Measurements from ENCODE around the gene DCAF17. TPM values are rescaled to one million over a fixed set of nuclear protein-coding genes. Genes with fewer than 3 reads are reported as not detected.
"Not testable (repeated sequence)": the region's sequence is repeated elsewhere in the genome, so short reads cannot be mapped to it uniquely, and the experiment has no call there.

DCAF17 gene
- total and polyA plus RNA-seq, 12 donors: 2.0 to 10.5 (median 7.4) TPM

DNA sequence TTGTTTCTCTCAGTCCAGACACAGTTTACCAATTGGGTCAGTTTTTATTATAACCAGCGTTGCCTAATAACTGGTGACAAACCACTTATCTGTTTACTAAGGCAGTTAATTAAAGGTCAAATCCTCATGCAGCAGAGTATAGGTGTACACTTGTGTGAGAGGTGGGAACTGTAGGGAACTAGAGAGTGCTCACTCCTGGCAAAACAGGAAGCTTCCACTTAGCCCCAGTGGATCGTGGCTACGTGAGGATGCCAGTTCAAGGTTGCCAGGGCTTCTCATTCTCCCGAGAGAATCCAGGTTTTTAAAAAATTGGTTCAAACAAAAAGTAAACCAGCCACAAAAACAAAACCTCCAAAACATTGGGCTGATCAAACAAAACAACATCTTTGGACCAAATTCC is 96.4 kb downstream of the DCAF17 start:
- H3K27ac ChIP-seq: peak overlapping the region in 2 of 10 donors; percentile 24 to 38

DNA sequence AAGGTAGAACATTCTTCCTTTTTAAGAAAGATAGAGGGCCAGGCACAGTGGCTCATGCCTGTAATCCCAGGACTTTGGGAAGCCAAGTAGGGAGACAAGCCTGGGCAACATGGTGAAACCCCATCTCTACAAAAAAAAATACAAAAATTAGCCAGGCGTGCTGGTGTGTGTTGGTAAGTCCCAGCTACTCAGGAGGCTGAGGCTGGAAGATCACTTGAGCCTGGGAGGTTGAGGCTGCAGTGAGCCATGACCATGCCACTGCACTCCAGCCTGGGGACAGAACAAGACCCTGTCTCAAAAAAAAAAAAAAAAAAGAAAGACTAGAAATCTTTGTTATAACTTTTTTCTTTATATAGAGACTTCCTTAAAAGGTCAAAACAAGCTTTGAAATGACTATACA is 96.8 kb downstream of the DCAF17 start:
- H3K36me3 ChIP-seq; DNase-seq; H3K4me3 ChIP-seq; H3K27me3 ChIP-seq; intact Hi-C loops (cut with DNase I); ATAC-seq; H3K9me3 ChIP-seq: not testable (repeated sequence)
- 83 to 85% methylated on average over 1 of the region's 1 CpG for WGBS, 2 donors
- H3K4me1 ChIP-seq: peaks cover 0 to 25% (median 22%) of the 10 kb centered on the region in 9 donors
- peak overlapping the region in 3 of 10 donors; percentile 24 to 38 (median 34) for H3K27ac ChIP-seq

More for the DNA sequence above, 96.4 kb downstream of the DCAF17 start:
- Histone ChIP-seq H3K36me3 (peaks cover 0 to 10% (median 0%) of the 10 kb centered on the region in 9 donors), H3K27me3 (no peaks in the 10 kb centered on the region), H3K4me1 (peaks cover 0 to 27% (median 24%) of the 10 kb centered on the region in 9 donors), H3K9me3 (peaks cover 0 to 5% (median 0%) of the 10 kb centered on the region in 11 donors), H3K4me3 (no peak overlapping the region)
- ATAC-seq: peak in 1 of 8 donors; percentile 47
- no peak for DNase-seq
- TF ChIP-seq, protein P1, sequence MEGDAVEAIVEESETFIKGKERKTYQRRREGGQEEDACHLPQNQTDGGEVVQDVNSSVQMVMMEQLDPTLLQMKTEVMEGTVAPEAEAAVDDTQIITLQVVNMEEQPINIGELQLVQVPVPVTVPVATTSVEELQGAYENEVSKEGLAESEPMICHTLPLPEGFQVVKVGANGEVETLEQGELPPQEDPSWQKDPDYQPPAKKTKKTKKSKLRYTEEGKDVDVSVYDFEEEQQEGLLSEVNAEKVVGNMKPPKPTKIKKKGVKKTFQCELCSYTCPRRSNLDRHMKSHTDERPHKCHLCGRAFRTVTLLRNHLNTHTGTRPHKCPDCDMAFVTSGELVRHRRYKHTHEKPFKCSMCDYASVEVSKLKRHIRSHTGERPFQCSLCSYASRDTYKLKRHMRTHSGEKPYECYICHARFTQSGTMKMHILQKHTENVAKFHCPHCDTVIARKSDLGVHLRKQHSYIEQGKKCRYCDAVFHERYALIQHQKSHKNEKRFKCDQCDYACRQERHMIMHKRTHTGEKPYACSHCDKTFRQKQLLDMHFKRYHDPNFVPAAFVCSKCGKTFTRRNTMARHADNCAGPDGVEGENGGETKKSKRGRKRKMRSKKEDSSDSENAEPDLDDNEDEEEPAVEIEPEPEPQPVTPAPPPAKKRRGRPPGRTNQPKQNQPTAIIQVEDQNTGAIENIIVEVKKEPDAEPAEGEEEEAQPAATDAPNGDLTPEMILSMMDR (IDR thresholded peaks at IDR 0.05): no peak
- intact Hi-C loops (cut with DNase I): no loop called here
- WGBS, 2 donors: 79 to 87% methylated on average over 4 of the region's 4 CpGs

- intact Hi-C loops (cut with DNase I): no loop called here
- ATAC-seq: peak in 6 of 8 donors; percentile 25 to 80 (median 70)
- Histone ChIP-seq H3K4me3 (no peak overlapping the region), H3K27me3 (no peaks in the 10 kb centered on the region), H3K27ac (peak overlapping the region in 5 of 10 donors; percentile 24 to 46 (median 34)), H3K9me3 (peaks cover 0 to 5% (median 0%) of the 10 kb centered on the region in 11 donors), H3K4me1 (peaks cover 0 to 25% (median 22%) of the 10 kb centered on the region in 9 donors), H3K36me3 (peaks cover 0 to 10% (median 0%) of the 10 kb centered on the region in 9 donors)
- no peak for DNase-seq
- WGBS, 2 donors: 59 to 60% methylated on average over 7 of the region's 7 CpGs
- TF ChIP-seq, protein P1 (IDR thresholded peaks at IDR 0.05): no peak
Measured at GRCh38 chr2:171531291-171531690, 97.3 kb downstream of the DCAF17 start.

DNA sequence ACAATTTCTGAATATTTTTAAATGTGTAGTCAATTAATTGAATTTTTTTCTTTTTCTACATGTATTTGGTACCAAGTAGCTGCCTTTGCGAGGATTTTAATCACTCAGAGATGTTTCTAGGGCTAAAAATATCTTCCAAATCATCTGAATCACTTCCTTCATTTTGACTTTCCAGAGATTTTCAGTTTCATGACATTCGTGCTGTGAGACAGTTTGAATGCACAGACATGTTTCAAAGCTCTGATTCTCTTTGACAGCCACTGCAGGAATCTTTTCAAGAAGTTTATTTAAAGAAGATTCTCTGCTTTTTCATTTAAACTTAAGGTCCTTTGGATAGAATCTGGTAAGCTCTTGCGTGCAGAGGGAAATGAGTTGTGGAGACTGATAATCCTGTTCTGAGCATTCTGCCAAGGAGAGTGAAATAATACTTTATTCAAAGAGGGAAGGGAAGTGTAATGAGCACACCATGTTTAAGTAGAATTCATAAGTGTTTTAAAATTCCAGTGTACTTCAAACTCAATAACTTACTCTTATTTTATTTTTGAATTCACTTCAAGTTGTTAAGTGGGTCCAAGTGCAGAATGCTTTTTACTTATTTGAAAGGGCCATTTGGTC is 97.9 kb downstream of the DCAF17 start:
- 46 to 59% methylated on average over 3 of the region's 3 CpGs for WGBS, 2 donors
- no peak overlapping the region for H3K4me3 ChIP-seq
- no peaks in the 10 kb centered on the region for H3K27me3 ChIP-seq
- DNase-seq: no peak
- peaks cover 0 to 5% (median 0%) of the 10 kb centered on the region in 11 donors for H3K9me3 ChIP-seq
- TF ChIP-seq, protein P1 (IDR thresholded peaks at IDR 0.05): no peak
- ATAC-seq: no peak
- H3K4me1 ChIP-seq: peaks cover 0 to 25% (median 22%) of the 10 kb centered on the region in 9 donors
- peaks cover 0 to 10% (median 0%) of the 10 kb centered on the region in 9 donors for H3K36me3 ChIP-seq
- intact Hi-C loops (cut with DNase I): no loop called here
- peak overlapping the region in 4 of 10 donors; percentile 24 to 46 (median 36) for H3K27ac ChIP-seq

DNA sequence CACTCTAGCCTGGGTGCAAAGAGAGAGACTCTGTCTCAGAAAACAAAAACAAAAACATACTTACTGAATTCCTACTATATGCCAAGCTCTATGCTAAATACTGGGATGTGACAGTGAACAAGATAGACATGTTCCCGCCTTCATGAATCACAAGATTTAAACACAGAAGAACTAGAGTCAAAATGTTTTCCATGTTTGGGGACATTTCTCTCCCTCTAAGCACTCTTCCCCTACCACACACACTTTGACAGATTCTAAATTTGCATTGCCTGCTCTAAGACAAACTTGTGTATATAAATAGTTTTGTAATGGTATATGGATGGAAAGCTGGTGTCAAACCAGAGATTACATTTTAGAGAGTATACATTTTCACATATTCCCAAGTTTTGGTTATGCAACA is 99.3 kb downstream of the DCAF17 start:
- Histone ChIP-seq H3K27me3 (no peaks in the 10 kb centered on the region), H3K27ac (no peak overlapping the region), H3K36me3 (peaks cover 0 to 10% (median 0%) of the 10 kb centered on the region in 9 donors), H3K9me3 (peaks cover 0 to 5% (median 0%) of the 10 kb centered on the region in 11 donors), H3K4me3 (no peak overlapping the region), H3K4me1 (peaks cover 0 to 29% (median 22%) of the 10 kb centered on the region in 9 donors)
- ATAC-seq (no peak), DNase-seq (no peak)
- TF ChIP-seq, protein P1 (IDR thresholded peaks at IDR 0.05): no peak
- WGBS, 2 donors: 98 to 100% methylated on average over 1 of the region's 1 CpG
- intact Hi-C loops (cut with DNase I): no loop called here
